Progenitor cell of endocrine pancreas (in vitro differentiated cells): ENCODE data around the gene ATG9B. TPM values are rescaled to one million over a fixed set of nuclear protein-coding genes. Genes with fewer than 3 reads are reported as not detected.

ENCODE experiments used
- DNase-seq: peaks from one replicate; pipeline ENCODE4 v3.0.0; 2021; ENCODE audit warnings: low spot score; ENCODE audit not compliant: unreplicated experiment
- H3K27ac Mint-ChIP-seq: 2 replicates; pipeline ENCODE4 v1.8.0; 2021; ENCODE audit warnings: mild to moderate bottlenecking, moderate library complexity, mixed read lengths
- H3K27me3 Mint-ChIP-seq: 2 replicates; pipeline ENCODE4 v1.8.0; 2021; ENCODE audit warnings: mixed read lengths
- H3K36me3 Mint-ChIP-seq: 2 replicates; pipeline ENCODE4 v1.8.0; 2022; ENCODE audit warnings: mixed read lengths; ENCODE audit not compliant: insufficient read depth
- H3K4me1 Mint-ChIP-seq: 2 replicates; pipeline ENCODE4 v1.8.0; 2021; ENCODE audit warnings: low read depth, mixed read lengths
- H3K4me3 Mint-ChIP-seq: 2 replicates; pipeline ENCODE4 v1.8.0; 2021; ENCODE audit warnings: low read depth, mild to moderate bottlenecking, moderate library complexity, mixed read lengths
- H3K9me3 Mint-ChIP-seq: 2 replicates; pipeline ENCODE4 v1.8.0; 2021; ENCODE audit warnings: low read depth, mixed read lengths
- CTCF ChIP-seq: fragments of 200-600 bp; sonication (generic); IDR thresholded peaks from one replicate; pipeline ENCODE4 v1.5.0; 2021; ENCODE audit warnings: antibody characterized with exemption, mild to moderate bottlenecking; ENCODE audit not compliant: unreplicated experiment
- total RNA-seq: library from RNA; stranded (reverse); gene quantifications from 2 replicates; pipeline ENCODE4 v1.2.1, GENCODE V29; 2021

Gene ATG9B
- total RNA-seq, 1 donor from 2014 or later: 0.79 TPM

- no peak for TF ChIP-seq CTCF
- no peak overlapping the region for H3K4me3 Mint-ChIP-seq
Observed at GRCh38 chr7:151015967-151016366, 8.3 kb downstream of the ATG9B start.

GRCh38 chr7:151014950-151015349, 9.3 kb downstream of the ATG9B start:
- no peaks in the 10 kb centered on the region for H3K36me3 Mint-ChIP-seq
- H3K27ac Mint-ChIP-seq: no peak overlapping the region
- no peak for DNase-seq
- H3K9me3 Mint-ChIP-seq: no peaks in the 10 kb centered on the region
- TF ChIP-seq CTCF: no peak
- peaks cover 86% of the 10 kb centered on the region for H3K27me3 Mint-ChIP-seq
- peaks cover 7% of the 10 kb centered on the region for H3K4me1 Mint-ChIP-seq
- no peak overlapping the region for H3K4me3 Mint-ChIP-seq

More at GRCh38 chr7:151015967-151016366, 8.3 kb downstream of the ATG9B start:
- peaks cover 7% of the 10 kb centered on the region for H3K4me1 Mint-ChIP-seq
- H3K27me3 Mint-ChIP-seq: peaks cover 87% of the 10 kb centered on the region
- no peak overlapping the region for H3K27ac Mint-ChIP-seq
- H3K9me3 Mint-ChIP-seq: no peaks in the 10 kb centered on the region
- DNase-seq: no peak
- H3K36me3 Mint-ChIP-seq: no peaks in the 10 kb centered on the region

GRCh38 chr7:151013733-151014497, 10.4 kb downstream of the ATG9B start:
- peaks cover 5% of the 10 kb centered on the region for H3K4me1 Mint-ChIP-seq
- no peak overlapping the region for H3K27ac Mint-ChIP-seq
- H3K4me3 Mint-ChIP-seq: peak overlapping the region; percentile 29

GRCh38 chr7:151013356-151013732, 10.9 kb downstream of the ATG9B start:
- no peak overlapping the region for H3K4me3 Mint-ChIP-seq

More at GRCh38 chr7:151013733-151014497, 10.4 kb downstream of the ATG9B start:
- no peaks in the 10 kb centered on the region for H3K36me3 Mint-ChIP-seq
- DNase-seq: peak; percentile 44
- peaks cover 76% of the 10 kb centered on the region for H3K27me3 Mint-ChIP-seq
- no peaks in the 10 kb centered on the region for H3K9me3 Mint-ChIP-seq
- TF ChIP-seq CTCF: no peak

GRCh38 chr7:151012911-151013347, 11.4 kb downstream of the ATG9B start:
- H3K36me3 Mint-ChIP-seq: no peaks in the 10 kb centered on the region
- H3K4me3 Mint-ChIP-seq: no peak overlapping the region
- peak; percentile 67 for TF ChIP-seq CTCF
- no peaks in the 10 kb centered on the region for H3K9me3 Mint-ChIP-seq
- H3K4me1 Mint-ChIP-seq: peaks cover 3% of the 10 kb centered on the region
- H3K27ac Mint-ChIP-seq: no peak overlapping the region
- no peak for DNase-seq
- peaks cover 74% of the 10 kb centered on the region for H3K27me3 Mint-ChIP-seq

More at GRCh38 chr7:151013356-151013732, 10.9 kb downstream of the ATG9B start:
- peaks cover 5% of the 10 kb centered on the region for H3K4me1 Mint-ChIP-seq
- DNase-seq: no peak
- no peaks in the 10 kb centered on the region for H3K36me3 Mint-ChIP-seq
- H3K27ac Mint-ChIP-seq: no peak overlapping the region
- no peaks in the 10 kb centered on the region for H3K9me3 Mint-ChIP-seq
- no peak for TF ChIP-seq CTCF
- peaks cover 74% of the 10 kb centered on the region for H3K27me3 Mint-ChIP-seq
